GM18526 (cell line): Measurements from ENCODE around the gene ITGB2.

ENCODE experiments used
- POLR2A ChIP-seq: IDR thresholded peaks from 3 replicates; pipeline ENCODE4 v1.6.1; 2011; ENCODE audit not compliant: insufficient read length; ENCODE audit errors: extremely low read depth

The ITGB2 gene

GRCh38 chr21:44958471-44959191 is 37.9 kb upstream of the ITGB2 start:
- TF ChIP-seq POLR2A: no peak

- no peak for TF ChIP-seq POLR2A
Observed at GRCh38 chr21:44957901-44958451, 37.3 kb upstream of the ITGB2 start.

GRCh38 chr21:44957047-44957831 is 36.5 kb upstream of the ITGB2 start:
- TF ChIP-seq POLR2A: no peak

- no peak for TF ChIP-seq POLR2A
Observed at GRCh38 chr21:44956356-44957046, 35.8 kb upstream of the ITGB2 start.

GRCh38 chr21:44955798-44956175 is 35.1 kb upstream of the ITGB2 start:
- TF ChIP-seq POLR2A: no peak

- no peak for TF ChIP-seq POLR2A
Observed at GRCh38 chr21:44955141-44955797, 34.6 kb upstream of the ITGB2 start.

- no peak for TF ChIP-seq POLR2A
Observed at GRCh38 chr21:44954281-44954771, 33.6 kb upstream of the ITGB2 start.

- TF ChIP-seq POLR2A: no peak
Observed at GRCh38 chr21:44953628-44954021, 32.9 kb upstream of the ITGB2 start.

GRCh38 chr21:44952929-44953627 is 32.4 kb upstream of the ITGB2 start:
- no peak for TF ChIP-seq POLR2A

- TF ChIP-seq POLR2A: no peak
Observed at GRCh38 chr21:44952116-44952928, 31.6 kb upstream of the ITGB2 start.

GRCh38 chr21:44951186-44951915 is 30.7 kb upstream of the ITGB2 start:
- TF ChIP-seq POLR2A: no peak

- no peak for TF ChIP-seq POLR2A
Observed at GRCh38 chr21:44950351-44950750, 29.7 kb upstream of the ITGB2 start.

- TF ChIP-seq POLR2A: no peak
Observed at GRCh38 chr21:44949779-44950198, 29.1 kb upstream of the ITGB2 start.
